ENCODE data around the gene GALNT18.
"Not testable (repeated sequence)": the region's sequence is repeated elsewhere in the genome, so short reads cannot be mapped to it uniquely, and the experiment has no call there.

GALNT18 gene

DNA sequence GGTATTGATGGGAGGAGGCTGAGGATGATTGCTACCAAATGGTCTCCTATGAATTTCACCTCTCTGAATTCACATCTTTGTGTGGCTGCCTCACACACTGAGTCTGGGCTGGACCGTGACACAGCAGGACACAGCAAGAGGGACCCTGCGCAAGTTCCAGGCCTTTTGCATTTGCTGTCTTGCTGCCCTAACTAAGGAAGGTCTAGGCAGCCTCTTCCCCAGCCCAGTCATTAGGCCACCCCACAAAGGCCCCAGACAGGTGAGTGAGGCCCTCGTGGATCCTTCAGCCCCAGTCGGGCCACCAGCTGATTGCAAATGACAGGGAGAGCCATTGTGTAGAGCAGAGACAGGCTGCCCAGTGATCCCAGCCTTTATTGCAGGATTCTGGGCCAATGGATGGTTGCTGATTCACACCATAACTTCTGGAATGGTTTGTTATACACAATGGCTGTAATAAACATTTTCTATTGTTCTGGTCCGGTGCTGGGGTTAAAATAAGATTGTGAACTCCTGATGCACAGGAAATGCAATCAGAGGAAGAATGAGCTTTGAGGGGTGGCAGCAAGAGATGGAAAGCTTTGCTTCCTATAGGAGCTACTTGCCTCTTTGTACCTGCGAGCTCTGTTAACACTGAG lies 240.2 kb downstream of the GALNT18 start:
- no peaks in the 10 kb centered on the region for H3K27me3 Mint-ChIP-seq
- H3K27ac Mint-ChIP-seq = no peak overlapping the region

DNA sequence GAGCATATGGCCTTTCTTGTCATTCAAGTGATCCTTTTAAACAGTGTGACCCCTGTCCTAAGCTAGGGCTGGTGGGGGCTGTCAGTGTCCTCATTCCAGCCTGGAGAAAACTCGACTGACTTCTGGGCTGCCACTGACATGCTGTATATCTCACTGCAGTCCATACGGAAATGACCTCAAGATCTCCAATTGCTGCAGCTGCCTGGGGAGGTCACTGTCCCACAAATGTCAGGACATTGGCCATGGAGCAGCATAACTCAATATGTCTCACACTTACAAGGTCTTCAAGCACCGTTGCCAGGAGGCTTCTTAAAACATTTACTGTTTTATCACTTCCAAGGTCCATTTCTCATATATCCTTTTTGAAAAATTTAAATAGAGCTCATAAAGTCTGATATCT lies 240.9 kb downstream of the GALNT18 start:
- no peak for ATAC-seq
- Mint-ChIP-seq H3K4me1 (no peaks in the 10 kb centered on the region), H3K9me3 (peaks cover 2% of the 10 kb centered on the region), H3K27ac (no peak overlapping the region), H3K27me3 (no peaks in the 10 kb centered on the region), H3K4me3 (no peak overlapping the region), H3K36me3 (no peaks in the 10 kb centered on the region)

More for the DNA sequence above, 240.2 kb downstream of the GALNT18 start:
- peaks cover 2% of the 10 kb centered on the region for H3K9me3 Mint-ChIP-seq
- ATAC-seq = no peak
- H3K4me1 Mint-ChIP-seq = no peaks in the 10 kb centered on the region
- no peaks in the 10 kb centered on the region for H3K36me3 Mint-ChIP-seq
- no peak overlapping the region for H3K4me3 Mint-ChIP-seq

DNA sequence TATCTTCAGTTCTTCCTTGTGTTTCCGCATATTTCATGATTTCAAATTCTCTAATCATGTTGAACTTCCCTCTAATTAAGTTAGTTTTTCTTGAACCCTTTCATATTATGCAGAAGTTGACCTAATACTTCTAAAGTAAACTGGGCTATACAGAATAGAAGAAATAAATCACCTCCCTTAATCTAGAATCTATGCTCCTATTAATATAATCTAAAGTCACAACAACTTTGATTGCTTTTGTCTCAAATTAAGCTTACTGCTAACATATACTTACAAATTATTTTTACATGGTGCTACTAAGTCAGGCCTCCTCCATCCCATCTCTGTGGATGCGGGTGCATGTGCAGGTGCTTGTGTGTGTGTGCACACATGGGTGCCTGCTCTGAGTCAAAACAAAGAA lies 241.5 kb downstream of the GALNT18 start:
- no peaks in the 10 kb centered on the region for H3K27me3 Mint-ChIP-seq
- H3K27ac Mint-ChIP-seq = no peak overlapping the region
- no peak overlapping the region for H3K4me3 Mint-ChIP-seq
- H3K36me3 Mint-ChIP-seq = no peaks in the 10 kb centered on the region
- ATAC-seq = no peak
- H3K9me3 Mint-ChIP-seq = peaks cover 2% of the 10 kb centered on the region
- H3K4me1 Mint-ChIP-seq = no peaks in the 10 kb centered on the region

DNA sequence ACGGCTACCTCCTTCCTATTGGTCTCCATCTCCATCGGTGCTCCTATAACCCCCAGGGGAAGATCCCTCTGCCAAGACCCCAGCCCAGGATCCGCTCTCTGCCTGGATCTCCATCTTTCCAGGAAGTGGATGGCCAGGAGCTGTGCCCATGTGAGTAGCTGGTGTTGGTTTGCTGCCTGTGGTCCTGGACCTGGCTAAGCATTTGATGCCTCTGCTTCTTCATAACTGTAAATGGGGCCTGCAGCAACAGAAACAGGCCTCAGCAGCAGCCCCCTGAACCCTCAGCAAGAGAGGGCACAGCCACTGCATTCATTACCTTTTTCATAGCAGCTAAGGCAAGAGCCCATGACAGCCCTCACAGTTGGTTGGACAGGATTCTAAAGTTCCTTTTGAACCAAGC lies 242.1 kb downstream of the GALNT18 start:
- ATAC-seq = no peak
- Mint-ChIP-seq H3K27ac (no peak overlapping the region), H3K9me3 (no peaks in the 10 kb centered on the region), H3K27me3 (no peaks in the 10 kb centered on the region), H3K4me1 (no peaks in the 10 kb centered on the region), H3K36me3 (no peaks in the 10 kb centered on the region), H3K4me3 (no peak overlapping the region)

DNA sequence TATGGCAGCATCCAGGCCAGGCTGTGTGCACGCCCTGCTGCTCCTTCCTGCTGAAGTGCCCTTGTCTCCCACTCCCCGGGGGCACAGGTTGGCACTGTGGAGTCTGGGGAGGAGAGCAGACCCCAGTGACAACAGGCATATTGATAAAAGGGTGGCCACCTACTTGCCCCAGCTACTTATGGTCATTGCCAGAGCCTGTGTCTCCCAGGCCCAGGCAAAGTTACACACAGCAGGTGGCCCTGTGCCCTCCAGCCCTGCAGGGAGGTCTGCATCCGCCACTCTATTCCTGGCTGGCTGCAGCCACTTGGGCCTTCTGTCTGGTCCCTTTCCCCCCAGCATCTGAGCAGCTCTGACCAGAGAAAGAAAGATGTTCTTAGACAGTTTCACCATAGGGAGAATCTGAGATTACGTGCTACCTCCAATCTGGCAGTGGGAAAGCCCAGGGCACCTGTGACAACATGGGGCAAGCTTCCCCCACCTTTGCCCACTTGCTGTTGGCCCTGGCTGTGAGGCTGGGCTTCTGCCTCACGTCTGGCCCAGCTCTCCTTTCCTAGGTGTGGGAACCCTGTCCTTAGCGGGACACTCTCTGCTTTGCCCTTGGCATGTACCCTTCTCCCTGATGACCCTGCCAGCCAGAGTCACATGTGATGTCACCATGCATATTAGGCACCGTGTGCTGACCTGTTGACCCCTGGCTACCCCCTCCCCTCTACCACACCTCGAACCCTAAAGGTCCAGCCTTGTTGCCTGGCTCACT lies 243.4 kb downstream of the GALNT18 start:
- Mint-ChIP-seq H3K9me3 (no peaks in the 10 kb centered on the region), H3K4me1 (no peaks in the 10 kb centered on the region), H3K36me3 (no peaks in the 10 kb centered on the region), H3K27me3 (no peaks in the 10 kb centered on the region), H3K27ac (no peak overlapping the region), H3K4me3 (no peak overlapping the region)
- ATAC-seq = no peak

DNA sequence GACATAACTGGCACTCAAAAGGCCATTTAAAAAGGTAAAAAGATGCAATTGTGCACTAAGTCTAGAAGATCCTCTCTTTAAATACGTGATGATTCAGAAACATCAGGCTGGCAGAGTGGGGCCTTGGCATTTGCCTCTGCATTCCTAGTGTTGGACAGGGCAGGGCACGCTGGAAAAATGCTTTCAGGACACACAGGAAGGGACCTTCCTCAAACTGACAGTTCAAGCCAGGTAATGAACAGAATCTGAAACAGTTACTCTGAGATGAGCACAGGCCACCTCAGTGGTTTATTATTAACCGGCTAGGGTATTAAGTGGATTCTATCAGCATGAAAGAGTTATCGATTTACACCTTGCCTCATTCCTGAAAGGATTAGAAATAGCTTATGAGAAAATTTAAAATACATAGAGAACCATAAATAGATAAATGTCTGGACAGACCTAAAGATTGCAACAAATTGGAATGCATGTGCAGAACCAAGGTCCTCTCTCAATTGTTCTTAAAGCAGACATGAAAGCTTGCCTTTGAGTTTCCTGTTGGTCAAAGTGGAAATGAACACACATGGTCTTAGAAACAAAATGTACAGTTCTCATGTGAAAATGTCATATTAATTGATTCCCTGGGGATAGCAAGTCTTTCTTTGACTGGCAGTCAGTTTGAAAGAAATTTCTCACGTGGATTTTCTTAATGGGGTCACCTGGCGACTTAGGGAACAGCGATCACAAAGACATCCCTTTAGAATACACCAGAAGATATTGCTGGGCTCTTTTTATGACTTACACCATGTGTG lies 247.3 kb downstream of the GALNT18 start:
- peaks cover 2% of the 10 kb centered on the region for H3K27me3 Mint-ChIP-seq
- H3K27ac Mint-ChIP-seq = no peak overlapping the region
- no peaks in the 10 kb centered on the region for H3K9me3 Mint-ChIP-seq
- H3K4me3 Mint-ChIP-seq = no peak overlapping the region
- H3K4me1 Mint-ChIP-seq = peaks cover 11% of the 10 kb centered on the region
- ATAC-seq = no peak
- H3K36me3 Mint-ChIP-seq = no peaks in the 10 kb centered on the region

DNA sequence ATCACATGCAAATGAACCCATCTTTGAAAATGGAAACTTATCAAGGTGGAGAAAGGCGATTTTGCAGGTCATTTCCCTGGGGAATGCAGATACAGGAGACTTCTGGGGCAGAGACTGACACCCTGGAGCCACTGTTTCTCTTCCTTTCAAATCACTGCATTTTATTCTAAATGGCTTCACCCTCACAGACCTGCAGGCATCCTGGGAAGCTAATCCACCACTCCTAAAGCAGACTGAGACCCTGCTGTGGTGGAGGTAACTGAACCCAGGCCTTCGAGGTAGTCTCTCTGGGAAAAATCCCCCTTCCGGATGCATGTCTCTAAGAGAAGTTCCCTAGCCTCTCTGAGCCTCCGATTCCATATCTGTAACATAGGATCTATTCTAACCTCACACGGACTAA lies 247.9 kb downstream of the GALNT18 start:
- no peak overlapping the region for H3K27ac Mint-ChIP-seq
- peaks cover 8% of the 10 kb centered on the region for H3K27me3 Mint-ChIP-seq
- H3K4me1 Mint-ChIP-seq = peaks cover 11% of the 10 kb centered on the region
- H3K9me3 Mint-ChIP-seq = peaks cover 4% of the 10 kb centered on the region
- no peak for ATAC-seq
- H3K36me3 Mint-ChIP-seq = no peaks in the 10 kb centered on the region
- no peak overlapping the region for H3K4me3 Mint-ChIP-seq

DNA sequence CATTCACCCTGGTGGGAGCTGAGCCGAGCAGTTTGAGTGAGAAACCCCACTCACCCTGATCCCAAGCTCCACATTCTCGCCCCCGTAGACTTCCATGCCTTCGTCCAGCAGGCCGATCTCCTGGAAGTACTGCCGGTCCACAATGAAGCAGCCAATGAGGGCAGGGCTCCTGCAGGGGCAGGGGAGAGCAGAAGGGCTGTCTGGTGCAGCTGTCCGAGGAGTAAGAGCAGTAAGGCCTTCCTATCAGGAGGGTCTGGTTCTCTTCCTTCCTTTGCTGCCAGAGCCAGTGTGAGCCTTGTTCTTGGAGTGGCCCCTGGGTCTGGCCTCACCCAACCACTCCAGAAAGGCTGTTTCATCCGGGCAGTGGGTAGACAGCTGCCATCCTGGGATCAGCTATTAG lies 249.3 kb downstream of the GALNT18 start:
- peaks cover 14% of the 10 kb centered on the region for H3K9me3 Mint-ChIP-seq
- no peak for ATAC-seq
- H3K36me3 Mint-ChIP-seq = no peaks in the 10 kb centered on the region
- peaks cover 10% of the 10 kb centered on the region for H3K27me3 Mint-ChIP-seq
- no peak overlapping the region for H3K27ac Mint-ChIP-seq
- peaks cover 11% of the 10 kb centered on the region for H3K4me1 Mint-ChIP-seq
- H3K4me3 Mint-ChIP-seq = no peak overlapping the region

DNA sequence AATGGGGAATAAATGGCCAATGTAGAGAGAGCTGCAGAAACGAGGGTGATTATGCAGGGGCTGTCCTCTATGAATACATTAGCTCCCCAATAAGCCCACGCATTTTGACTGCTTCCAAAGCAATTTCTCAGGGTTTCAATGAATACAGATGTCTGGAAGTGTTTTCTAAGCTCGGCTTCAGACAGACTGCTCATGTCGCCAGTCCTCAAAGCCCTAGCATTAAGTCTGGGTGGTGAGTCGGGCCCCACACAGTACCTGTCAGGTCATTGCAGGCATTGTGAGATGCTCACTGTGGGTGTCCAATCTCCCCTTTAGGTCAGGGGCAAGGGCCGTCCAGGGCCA lies 250.9 kb downstream of the GALNT18 start:
- H3K36me3 Mint-ChIP-seq = no peaks in the 10 kb centered on the region
- H3K9me3 Mint-ChIP-seq = peaks cover 14% of the 10 kb centered on the region
- no peak overlapping the region for H3K4me3 Mint-ChIP-seq
- peaks cover 11% of the 10 kb centered on the region for H3K4me1 Mint-ChIP-seq
- ATAC-seq = no peak
- H3K27me3 Mint-ChIP-seq = peaks cover 10% of the 10 kb centered on the region
- H3K27ac Mint-ChIP-seq = peak overlapping the region; percentile 68

DNA sequence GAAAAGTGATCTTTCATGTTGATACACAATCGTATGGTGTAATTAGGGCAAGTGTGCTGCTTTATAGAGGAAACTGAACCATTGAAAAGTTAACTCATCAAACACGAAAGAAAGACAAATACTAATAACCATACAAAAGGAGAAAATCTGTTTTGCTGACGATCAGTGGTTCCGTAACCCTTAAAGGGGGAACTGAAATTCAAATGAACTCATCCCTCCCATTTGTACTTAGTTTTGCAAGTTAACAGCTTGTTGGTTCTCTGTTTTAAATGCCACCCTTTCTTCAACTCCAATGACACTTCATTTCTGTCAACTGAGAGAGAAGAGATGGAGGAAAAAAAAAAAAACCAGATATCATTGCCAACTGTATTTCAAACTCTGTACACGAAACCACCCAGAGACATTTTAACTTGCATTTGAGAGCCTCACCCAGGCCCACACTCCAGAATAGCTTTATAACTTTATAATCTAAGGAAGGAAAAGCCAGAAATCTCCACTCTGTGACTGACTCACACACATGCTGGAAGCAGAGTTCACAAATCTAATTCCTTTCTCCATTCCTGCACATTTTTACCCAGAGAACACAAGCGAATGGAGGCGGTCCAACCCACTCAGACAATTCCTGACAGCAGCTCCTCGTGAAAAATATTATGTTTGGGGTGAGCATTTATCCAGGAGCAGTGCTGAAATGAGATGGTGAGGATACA lies 251.4 kb downstream of the GALNT18 start:
- H3K27me3 Mint-ChIP-seq = peaks cover 10% of the 10 kb centered on the region
- peaks cover 14% of the 10 kb centered on the region for H3K9me3 Mint-ChIP-seq
- peak overlapping the region; percentile 68 for H3K27ac Mint-ChIP-seq
- no peaks in the 10 kb centered on the region for H3K36me3 Mint-ChIP-seq
- peaks cover 11% of the 10 kb centered on the region for H3K4me1 Mint-ChIP-seq
- ATAC-seq = peak; percentile 78
- H3K4me3 Mint-ChIP-seq = no peak overlapping the region

DNA sequence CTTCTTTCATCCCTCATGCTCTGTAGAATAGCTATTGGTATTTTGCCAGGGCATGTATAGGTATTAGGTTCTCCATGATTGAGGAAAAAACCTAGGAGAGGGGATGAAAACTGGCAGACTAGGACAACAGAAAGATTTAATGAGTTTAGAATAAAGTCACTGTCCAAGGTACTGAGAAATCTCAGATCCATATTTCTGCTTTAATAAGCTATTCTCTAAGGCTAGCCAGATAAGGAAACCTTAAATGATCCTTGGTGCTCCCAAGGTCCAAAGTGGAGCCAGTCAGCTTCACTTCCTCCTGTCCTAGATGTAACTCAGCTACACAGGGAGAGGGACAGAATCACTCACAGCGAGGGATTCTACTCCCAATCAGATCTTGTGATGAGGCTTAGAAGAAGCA lies 255.0 kb downstream of the GALNT18 start:
- Mint-ChIP-seq H3K9me3 (peaks cover 16% of the 10 kb centered on the region), H3K27me3 (peaks cover 19% of the 10 kb centered on the region), H3K27ac (no peak overlapping the region), H3K4me1 (peaks cover 11% of the 10 kb centered on the region), H3K4me3 (no peak overlapping the region), H3K36me3 (no peaks in the 10 kb centered on the region)
- no peak for ATAC-seq

DNA sequence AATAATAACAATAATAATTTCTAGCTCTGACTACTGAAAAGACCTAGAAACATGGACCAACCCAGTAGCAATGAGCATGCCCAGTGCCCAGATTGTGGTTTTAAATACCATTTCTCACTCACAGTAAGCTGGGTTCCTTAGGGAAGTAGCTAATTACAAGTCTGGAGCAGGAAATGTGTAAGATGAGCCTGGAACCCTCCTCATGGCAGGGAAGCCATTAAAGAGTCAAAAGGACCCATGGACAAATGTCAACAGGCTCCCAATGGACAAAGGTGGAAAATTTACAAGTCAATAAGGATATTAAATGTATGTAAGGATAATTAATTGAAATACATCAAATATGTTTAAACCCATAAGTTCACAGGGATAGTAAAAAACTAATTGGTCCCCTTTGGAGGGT lies 258.1 kb downstream of the GALNT18 start:
- no peaks in the 10 kb centered on the region for H3K4me1 Mint-ChIP-seq
- peaks cover 10% of the 10 kb centered on the region for H3K9me3 Mint-ChIP-seq
- H3K36me3 Mint-ChIP-seq = no peaks in the 10 kb centered on the region
- H3K4me3 Mint-ChIP-seq = no peak overlapping the region
- H3K27ac Mint-ChIP-seq = no peak overlapping the region
- H3K27me3 Mint-ChIP-seq = peaks cover 9% of the 10 kb centered on the region
- no peak for ATAC-seq

DNA sequence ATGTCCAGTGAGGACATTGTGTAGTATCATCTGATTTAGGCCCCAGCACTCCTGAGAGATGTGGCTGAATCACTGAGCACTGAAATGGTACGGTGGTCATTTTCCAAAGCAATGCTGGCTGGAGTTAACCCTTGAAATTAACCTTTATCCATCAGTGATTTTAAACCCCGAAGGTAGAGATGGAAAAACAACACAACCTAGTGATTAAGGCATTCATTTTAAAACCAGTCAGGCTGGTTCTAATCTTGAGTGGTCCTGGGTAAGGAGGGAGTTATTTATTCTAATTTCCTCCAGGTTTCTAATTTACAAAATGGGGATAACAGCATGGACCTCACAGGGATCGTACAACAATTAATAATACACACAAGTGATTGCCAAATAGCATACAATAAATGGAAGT lies 262.2 kb downstream of the GALNT18 start:
- no peak for ATAC-seq
- H3K9me3 Mint-ChIP-seq = no peaks in the 10 kb centered on the region
- no peak overlapping the region for H3K4me3 Mint-ChIP-seq
- no peaks in the 10 kb centered on the region for H3K36me3 Mint-ChIP-seq
- H3K27ac Mint-ChIP-seq = no peak overlapping the region
- peaks cover 9% of the 10 kb centered on the region for H3K27me3 Mint-ChIP-seq
- H3K4me1 Mint-ChIP-seq = no peaks in the 10 kb centered on the region

DNA sequence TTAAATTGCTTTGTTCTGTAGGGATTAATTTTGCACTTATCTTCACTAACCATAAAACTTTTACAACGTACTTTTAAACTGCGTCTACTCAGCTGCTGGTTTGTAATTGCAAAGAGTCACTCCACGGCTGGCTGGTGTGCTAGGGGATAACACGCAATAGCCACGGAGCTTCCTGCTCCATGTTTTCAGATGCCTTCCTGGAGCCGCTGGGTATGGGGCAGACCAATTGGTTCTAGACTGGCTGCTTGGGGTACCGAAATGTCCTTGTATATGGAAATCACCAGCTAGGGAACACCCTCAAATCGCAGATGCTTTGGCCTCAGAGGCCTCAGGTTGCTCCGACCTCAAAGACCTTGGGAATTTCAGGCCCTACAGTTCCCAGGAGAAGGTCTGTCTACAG lies 265.0 kb downstream of the GALNT18 start:
- ATAC-seq = no peak
- Mint-ChIP-seq H3K36me3 (no peaks in the 10 kb centered on the region), H3K4me1 (no peaks in the 10 kb centered on the region), H3K4me3 (no peak overlapping the region), H3K27ac (no peak overlapping the region), H3K9me3 (no peaks in the 10 kb centered on the region), H3K27me3 (peaks cover 1% of the 10 kb centered on the region)

DNA sequence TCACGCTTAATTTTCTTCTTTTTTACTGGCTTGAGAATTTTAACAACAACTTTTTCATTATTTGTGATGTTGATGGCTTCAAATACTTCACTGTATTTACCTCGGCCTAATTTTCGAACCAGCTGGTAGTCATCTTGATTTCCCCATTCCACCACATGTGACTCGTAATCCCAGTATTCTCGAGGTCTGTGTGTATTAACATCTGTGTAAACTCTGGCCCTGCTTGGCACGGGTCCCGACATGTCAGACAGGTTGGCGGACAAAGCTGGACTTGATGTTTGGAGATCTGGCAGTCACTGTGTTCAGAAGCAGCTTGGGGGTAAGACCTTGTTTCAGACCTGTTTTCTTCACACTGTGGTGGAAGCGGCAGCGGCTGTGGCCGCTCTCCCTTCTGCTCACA lies 268.9 kb downstream of the GALNT18 start, which contains the start of gene CSNK2A3:
Gene CSNK2A3, minus strand, starts transcription at position 373 of the 400 bp plus-strand sequence. Its CDS starts 131 bp downstream, at position 242.
- not testable (repeated sequence) for H3K36me3 Mint-ChIP-seq, H3K27me3 Mint-ChIP-seq, H3K27ac Mint-ChIP-seq, ATAC-seq, H3K9me3 Mint-ChIP-seq, H3K4me1 Mint-ChIP-seq, H3K4me3 Mint-ChIP-seq
